ENCODE results near the gene NF1. TPM values are rescaled to one million over a fixed set of nuclear protein-coding genes. Genes with fewer than 3 reads are reported as not detected.

Gene NF1
- total RNA-seq, 1 donor from 2014 or later: 58.7 TPM

DNA sequence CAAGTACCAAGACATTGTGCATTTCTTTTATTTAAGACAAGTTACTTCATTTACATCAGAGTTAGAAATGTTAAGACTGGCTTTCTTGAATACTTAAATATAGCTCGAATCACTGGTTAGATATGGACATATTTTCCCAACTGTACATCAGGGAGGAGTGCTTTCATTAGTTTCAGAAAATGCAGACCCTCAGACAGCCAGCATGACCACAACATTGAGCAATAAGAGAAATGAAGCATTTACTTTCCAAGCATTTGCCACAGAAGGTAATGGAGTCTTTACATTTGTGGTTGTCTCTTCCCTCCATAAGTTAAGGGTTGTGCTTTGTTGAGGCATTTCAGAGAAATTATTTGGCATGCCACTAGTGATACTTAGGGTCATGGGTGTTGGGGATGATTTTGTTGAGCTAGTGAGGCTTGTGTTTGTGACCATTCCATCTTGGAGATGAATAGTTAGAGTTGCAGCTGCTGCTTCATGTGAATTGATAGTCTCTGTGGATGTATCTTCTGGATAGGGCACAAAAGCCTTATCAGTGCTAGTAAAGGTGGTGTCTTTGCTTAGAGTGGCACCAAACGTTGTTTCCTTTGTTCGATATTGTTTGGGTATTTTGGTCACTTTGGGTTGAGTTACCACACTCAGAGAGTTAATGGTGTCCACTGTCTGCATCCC lies 200.2 kb downstream of the NF1 start:
- DNase-seq (ENCODE audit: extremely low spot score in 2 of 2): no peak
- TF ChIP-seq POLR2AphosphoS5 (IDR thresholded peaks at IDR 0.05; ENCODE audit: insufficient read depth in 1 of 2, low read depth in 1 of 2): no peak
- TF ChIP-seq, protein P1, sequence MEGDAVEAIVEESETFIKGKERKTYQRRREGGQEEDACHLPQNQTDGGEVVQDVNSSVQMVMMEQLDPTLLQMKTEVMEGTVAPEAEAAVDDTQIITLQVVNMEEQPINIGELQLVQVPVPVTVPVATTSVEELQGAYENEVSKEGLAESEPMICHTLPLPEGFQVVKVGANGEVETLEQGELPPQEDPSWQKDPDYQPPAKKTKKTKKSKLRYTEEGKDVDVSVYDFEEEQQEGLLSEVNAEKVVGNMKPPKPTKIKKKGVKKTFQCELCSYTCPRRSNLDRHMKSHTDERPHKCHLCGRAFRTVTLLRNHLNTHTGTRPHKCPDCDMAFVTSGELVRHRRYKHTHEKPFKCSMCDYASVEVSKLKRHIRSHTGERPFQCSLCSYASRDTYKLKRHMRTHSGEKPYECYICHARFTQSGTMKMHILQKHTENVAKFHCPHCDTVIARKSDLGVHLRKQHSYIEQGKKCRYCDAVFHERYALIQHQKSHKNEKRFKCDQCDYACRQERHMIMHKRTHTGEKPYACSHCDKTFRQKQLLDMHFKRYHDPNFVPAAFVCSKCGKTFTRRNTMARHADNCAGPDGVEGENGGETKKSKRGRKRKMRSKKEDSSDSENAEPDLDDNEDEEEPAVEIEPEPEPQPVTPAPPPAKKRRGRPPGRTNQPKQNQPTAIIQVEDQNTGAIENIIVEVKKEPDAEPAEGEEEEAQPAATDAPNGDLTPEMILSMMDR (IDR thresholded peaks at IDR 0.05): no peak
- TF ChIP-seq POLR2A (IDR thresholded peaks at IDR 0.05): no peak
- no peaks in the 10 kb centered on the region for H3K9me3 ChIP-seq
- no peaks in the 10 kb centered on the region for H3K4me1 ChIP-seq
- intact Hi-C loops (cut with DNase I): no loop called here
- H3K36me3 ChIP-seq: no peaks in the 10 kb centered on the region
- no peak overlapping the region for H3K4me3 ChIP-seq
- no peak overlapping the region for H3K27ac ChIP-seq
- no peaks in the 10 kb centered on the region for H3K27me3 ChIP-seq

DNA sequence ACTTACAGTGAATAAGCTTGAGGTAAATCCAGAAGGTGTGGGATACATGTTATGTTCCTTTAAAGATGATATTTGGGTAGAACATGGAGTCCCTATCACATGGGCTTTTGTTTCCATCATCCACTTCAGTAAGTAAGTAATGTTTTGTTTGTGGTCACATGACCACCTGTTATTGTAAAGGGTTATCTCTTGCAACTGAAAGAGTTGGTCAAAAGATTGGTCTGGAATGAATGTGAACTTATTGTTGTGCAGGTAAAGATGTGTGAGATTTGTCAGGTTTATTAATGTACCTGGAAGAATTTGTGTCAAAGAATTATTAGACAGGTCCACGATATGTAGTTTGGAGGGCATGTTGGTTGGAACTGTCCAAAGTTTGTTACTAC lies 200.7 kb downstream of the NF1 start:
- Histone ChIP-seq H3K4me3 (no peak overlapping the region), H3K27ac (no peak overlapping the region), H3K27me3 (no peaks in the 10 kb centered on the region), H3K9me3 (no peaks in the 10 kb centered on the region), H3K36me3 (no peaks in the 10 kb centered on the region), H3K4me1 (no peaks in the 10 kb centered on the region)
- TF ChIP-seq POLR2A (IDR thresholded peaks at IDR 0.05): no peak
- TF ChIP-seq, protein P1 (IDR thresholded peaks at IDR 0.05): no peak
- TF ChIP-seq POLR2AphosphoS5 (IDR thresholded peaks at IDR 0.05; ENCODE audit: insufficient read depth in 1 of 2, low read depth in 1 of 2): no peak
- no peak for DNase-seq (ENCODE audit: extremely low spot score in 2 of 2)
- intact Hi-C loops (cut with DNase I): no loop called here

DNA sequence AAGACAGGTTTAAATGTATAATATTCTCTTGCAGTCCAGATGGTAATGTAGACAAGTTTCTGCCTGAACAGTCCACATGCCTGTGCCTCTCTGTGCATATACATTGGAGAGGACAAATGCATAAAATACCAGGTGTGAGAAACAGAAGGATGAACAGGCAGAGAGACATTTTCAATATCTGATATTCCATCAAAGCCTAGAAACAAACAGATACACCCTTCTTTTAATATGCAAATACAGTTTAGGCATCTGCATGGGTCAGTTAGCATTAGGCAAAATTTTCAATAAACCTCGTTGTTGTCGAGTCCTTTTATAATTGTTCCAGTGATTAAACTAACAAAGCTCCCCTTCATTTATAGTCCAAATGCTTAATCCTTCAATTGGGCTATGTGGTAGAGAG lies 201.4 kb downstream of the NF1 start:
- Histone ChIP-seq H3K36me3 (no peaks in the 10 kb centered on the region), H3K4me1 (no peaks in the 10 kb centered on the region), H3K27me3 (no peaks in the 10 kb centered on the region), H3K4me3 (no peak overlapping the region), H3K9me3 (no peaks in the 10 kb centered on the region), H3K27ac (no peak overlapping the region)
- no peak for DNase-seq (ENCODE audit: extremely low spot score in 2 of 2)
- intact Hi-C loops (cut with DNase I): no loop called here
- TF ChIP-seq POLR2A (IDR thresholded peaks at IDR 0.05) (no peak), POLR2AphosphoS5 (IDR thresholded peaks at IDR 0.05; ENCODE audit: insufficient read depth in 1 of 2, low read depth in 1 of 2) (no peak)
- TF ChIP-seq, protein P1 (IDR thresholded peaks at IDR 0.05): no peak

DNA sequence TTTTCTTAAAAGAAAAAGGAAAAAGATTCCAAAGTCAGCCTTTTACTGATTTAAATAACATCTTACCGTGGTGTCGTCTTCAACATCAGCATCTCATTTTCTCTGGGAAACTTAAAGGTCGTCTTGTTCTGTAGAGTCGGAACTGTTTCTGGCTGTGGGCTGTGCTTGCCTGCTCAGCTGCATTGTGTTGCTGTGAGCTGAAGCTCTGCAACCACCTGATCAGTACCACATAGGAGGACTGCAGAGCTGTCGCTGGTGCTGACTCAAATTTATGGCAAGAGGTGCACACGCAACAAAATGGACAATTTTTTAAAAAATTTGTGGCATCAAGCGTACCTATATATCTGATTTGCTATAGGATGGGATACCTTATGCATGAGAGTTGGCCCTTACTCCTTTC lies 202.3 kb downstream of the NF1 start, which contains the start of gene OMG:
Gene OMG (minus strand): TSS at position 150 of the 400 bp plus-strand sequence. CDS start 908 bp downstream, outside the sequence.
- intact Hi-C loops (cut with DNase I): no loop called here

DNA sequence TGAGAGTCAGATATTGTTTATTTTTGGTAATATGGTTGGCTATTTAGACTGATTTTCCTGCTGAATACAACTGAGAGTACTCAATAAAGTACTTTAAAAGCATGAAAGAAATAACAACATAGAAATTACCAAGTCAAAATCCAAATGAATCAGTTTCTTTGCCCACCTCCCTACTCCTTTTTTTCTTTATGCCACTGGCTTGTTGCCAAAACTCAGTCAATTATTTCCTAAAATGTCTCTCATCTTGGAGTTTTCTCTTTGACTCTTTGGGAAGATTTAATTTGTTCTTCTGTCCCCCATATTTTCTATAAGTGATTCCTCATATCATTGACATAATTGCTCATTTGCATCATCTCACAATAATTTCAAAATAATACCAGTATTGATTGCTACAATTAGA lies 204.8 kb downstream of the NF1 start:
- H3K27ac ChIP-seq: no peak overlapping the region
- no peaks in the 10 kb centered on the region for H3K36me3 ChIP-seq
- intact Hi-C loops (cut with DNase I): no loop called here
- H3K27me3 ChIP-seq: no peaks in the 10 kb centered on the region
- no peak for TF ChIP-seq POLR2A (IDR thresholded peaks at IDR 0.05)
- TF ChIP-seq, protein P1 (IDR thresholded peaks at IDR 0.05): no peak
- no peak for TF ChIP-seq POLR2AphosphoS5 (IDR thresholded peaks at IDR 0.05; ENCODE audit: insufficient read depth in 1 of 2, low read depth in 1 of 2)
- H3K9me3 ChIP-seq: no peaks in the 10 kb centered on the region
- DNase-seq (ENCODE audit: extremely low spot score in 2 of 2): no peak
- H3K4me1 ChIP-seq: no peaks in the 10 kb centered on the region
- no peak overlapping the region for H3K4me3 ChIP-seq

More for the DNA sequence above, 202.3 kb downstream of the NF1 start, which contains the start of gene OMG:
- H3K4me3 ChIP-seq: no peak within 1 kb of the TSS
- H3K4me1 ChIP-seq: no peaks in the 10 kb centered on the region
- no peak within 1 kb of the TSS for H3K27ac ChIP-seq
- no peaks in the 10 kb centered on the region for H3K27me3 ChIP-seq
- DNase-seq (ENCODE audit: extremely low spot score in 2 of 2): no peak
- TF ChIP-seq, protein P1 (IDR thresholded peaks at IDR 0.05): no peak
- H3K36me3 ChIP-seq: no peaks in the 10 kb centered on the region
- no peaks in the 10 kb centered on the region for H3K9me3 ChIP-seq
